Neuron (in vitro differentiated cells): ENCODE results near the gene SRSF10.
"Not testable (repeated sequence)": the region's sequence is repeated elsewhere in the genome, so short reads cannot be mapped to it uniquely, and the experiment has no call there.

Experiments
- H2AFZ ChIP-seq: one replicate; pipeline ENCODE4 v1.6.1; 2013; ENCODE audit warnings: low read depth, mild to moderate bottlenecking, inconsistent platforms, low read length, moderate library complexity
- H3K27me3 ChIP-seq: one replicate; pipeline ENCODE4 v1.6.1; 2013; ENCODE audit warnings: low read length; ENCODE audit not compliant: insufficient read depth
- H3K36me3 ChIP-seq: one replicate; pipeline ENCODE4 v1.6.1; 2013; ENCODE audit warnings: low read length; ENCODE audit not compliant: insufficient read depth
- H3K4me1 ChIP-seq: one replicate; pipeline ENCODE4 v1.6.1; 2013; ENCODE audit warnings: low read length; ENCODE audit not compliant: insufficient read depth
- H3K4me3 ChIP-seq: 2 replicates; pipeline ENCODE4 v1.5.1; 2013; ENCODE audit warnings: mild to moderate bottlenecking, low read length, moderate library complexity
- H3K9me3 ChIP-seq: one replicate; pipeline ENCODE4 v1.6.1; 2013; ENCODE audit warnings: low read length

Gene SRSF10

GRCh38 chr1:23959461-23960290 is 20.5 kb downstream of the SRSF10 start, which contains the start of gene PNRC2:
Gene PNRC2 (plus strand): TSS chr1:23959828. CDS start chr1:23961458, 1,630 bp downstream.
- Histone ChIP-seq H3K4me3 (peak within 1 kb of the TSS; percentile 99), H3K36me3 (peaks cover 23% of the 10 kb centered on the region), H2AFZ (peak within 1 kb of the TSS; percentile 30), H3K9me3 (no peaks in the 10 kb centered on the region), H3K27me3 (no peaks in the 10 kb centered on the region), H3K4me1 (peaks cover 12% of the 10 kb centered on the region)

GRCh38 chr1:23958810-23959460 is 21.2 kb downstream of the SRSF10 start:
- H3K27me3 ChIP-seq = no peaks in the 10 kb centered on the region
- H3K9me3 ChIP-seq = no peaks in the 10 kb centered on the region
- peak overlapping the region; percentile 99 for H3K4me3 ChIP-seq
- peaks cover 17% of the 10 kb centered on the region for H3K36me3 ChIP-seq
- H2AFZ ChIP-seq = peak overlapping the region; percentile 30
- peaks cover 12% of the 10 kb centered on the region for H3K4me1 ChIP-seq

GRCh38 chr1:23958040-23958809 is 21.9 kb downstream of the SRSF10 start:
- H3K27me3 ChIP-seq, H3K9me3 ChIP-seq: not testable (repeated sequence)
- peak overlapping the region; percentile 15 for H2AFZ ChIP-seq
- peaks cover 10% of the 10 kb centered on the region for H3K36me3 ChIP-seq
- peak overlapping the region; percentile 99 for H3K4me3 ChIP-seq
- H3K4me1 ChIP-seq = peaks cover 11% of the 10 kb centered on the region

- Histone ChIP-seq H3K4me1 (peaks cover 11% of the 10 kb centered on the region), H2AFZ (no peak overlapping the region), H3K27me3 (no peaks in the 10 kb centered on the region), H3K9me3 (no peaks in the 10 kb centered on the region), H3K36me3 (peaks cover 7% of the 10 kb centered on the region), H3K4me3 (no peak overlapping the region)
Observed at GRCh38 chr1:23957096-23957495, 23.0 kb downstream of the SRSF10 start.

GRCh38 chr1:23953020-23953419 is 27.1 kb downstream of the SRSF10 start:
- Histone ChIP-seq H3K4me3 (no peak overlapping the region), H3K27me3 (no peaks in the 10 kb centered on the region), H2AFZ (no peak overlapping the region), H3K9me3 (no peaks in the 10 kb centered on the region), H3K4me1 (peaks cover 7% of the 10 kb centered on the region), H3K36me3 (no peaks in the 10 kb centered on the region)

GRCh38 chr1:23947366-23947765 is 32.8 kb downstream of the SRSF10 start:
- peaks cover 7% of the 10 kb centered on the region for H3K4me1 ChIP-seq
- no peaks in the 10 kb centered on the region for H3K9me3 ChIP-seq
- no peak overlapping the region for H2AFZ ChIP-seq
- H3K36me3 ChIP-seq = no peaks in the 10 kb centered on the region
- H3K27me3 ChIP-seq = no peaks in the 10 kb centered on the region
- H3K4me3 ChIP-seq = no peak overlapping the region

GRCh38 chr1:23936481-23937176 is 43.5 kb downstream of the SRSF10 start:
- H3K4me1 ChIP-seq = peaks cover 5% of the 10 kb centered on the region
- no peaks in the 10 kb centered on the region for H3K9me3 ChIP-seq
- no peak overlapping the region for H3K4me3 ChIP-seq
- H3K36me3 ChIP-seq = no peaks in the 10 kb centered on the region
- H3K27me3 ChIP-seq = no peaks in the 10 kb centered on the region
- H2AFZ ChIP-seq = no peak overlapping the region

GRCh38 chr1:23931491-23931880 is 48.6 kb downstream of the SRSF10 start:
- Histone ChIP-seq H3K4me1 (no peaks in the 10 kb centered on the region), H3K27me3 (no peaks in the 10 kb centered on the region), H3K9me3 (no peaks in the 10 kb centered on the region), H2AFZ (no peak overlapping the region), H3K36me3 (no peaks in the 10 kb centered on the region), H3K4me3 (no peak overlapping the region)

GRCh38 chr1:23930861-23931490 is 49.2 kb downstream of the SRSF10 start:
- H3K9me3 ChIP-seq = no peaks in the 10 kb centered on the region
- no peaks in the 10 kb centered on the region for H3K27me3 ChIP-seq
- no peaks in the 10 kb centered on the region for H3K36me3 ChIP-seq
- no peaks in the 10 kb centered on the region for H3K4me1 ChIP-seq
- H3K4me3 ChIP-seq = no peak overlapping the region
- no peak overlapping the region for H2AFZ ChIP-seq

GRCh38 chr1:23930270-23930669 is 49.9 kb downstream of the SRSF10 start:
- Histone ChIP-seq H3K4me3 (no peak overlapping the region), H3K36me3 (no peaks in the 10 kb centered on the region), H3K4me1 (no peaks in the 10 kb centered on the region), H3K9me3 (no peaks in the 10 kb centered on the region), H3K27me3 (no peaks in the 10 kb centered on the region), H2AFZ (no peak overlapping the region)

GRCh38 chr1:23928789-23929188 is 51.3 kb downstream of the SRSF10 start:
- Histone ChIP-seq H3K4me3 (no peak overlapping the region), H3K9me3 (no peaks in the 10 kb centered on the region), H2AFZ (no peak overlapping the region), H3K27me3 (no peaks in the 10 kb centered on the region), H3K4me1 (no peaks in the 10 kb centered on the region), H3K36me3 (no peaks in the 10 kb centered on the region)

GRCh38 chr1:23927097-23927496 is 53.0 kb downstream of the SRSF10 start:
- Histone ChIP-seq H3K4me1 (no peaks in the 10 kb centered on the region), H3K27me3 (no peaks in the 10 kb centered on the region)

More at GRCh38 chr1:23927097-23927496, 53.0 kb downstream of the SRSF10 start:
- H3K36me3 ChIP-seq = no peaks in the 10 kb centered on the region
- no peak overlapping the region for H3K4me3 ChIP-seq
- no peak overlapping the region for H2AFZ ChIP-seq
- no peaks in the 10 kb centered on the region for H3K9me3 ChIP-seq
